Subcutaneous adipose tissue (tissue), 4 donors: ENCODE measurements around the gene FAM219A. TPM values are rescaled to one million over a fixed set of nuclear protein-coding genes. Genes with fewer than 3 reads are reported as not detected.

ENCODE experiments used
- CTCF ChIP-seq: fragments of 450-650 bp; IDR thresholded peaks from one replicate; pipeline ENCODE4 v1.5.1; 2016; ENCODE audit warnings: low read depth, mild to moderate bottlenecking, control low read depth, antibody characterized with exemption, moderate library complexity
- total RNA-seq, 4 donors: library from RNA; depleted of rRNA; stranded (reverse); fragments of >200 nt; gene quantifications; one replicate each; pipeline ENCODE4 v1.1.0, GENCODE V29; 2016

The FAM219A gene
- total RNA-seq, 4 donors from 2014 or later = 5.1 to 13.9 (median 7.9) TPM

GRCh38 chr9:34443976-34444375 is 14.4 kb downstream of the FAM219A start:
- TF ChIP-seq CTCF = no peak

- TF ChIP-seq CTCF = no peak
These were observed 14.8 kb downstream of the FAM219A start for GRCh38 chr9:34443533-34443932.

- no peak for TF ChIP-seq CTCF
These were observed 15.6 kb downstream of the FAM219A start for GRCh38 chr9:34442770-34443169.

GRCh38 chr9:34440017-34440416 is 18.4 kb downstream of the FAM219A start:
- no peak for TF ChIP-seq CTCF

- TF ChIP-seq CTCF = no peak
These were observed 21.1 kb downstream of the FAM219A start for GRCh38 chr9:34437006-34437925.

GRCh38 chr9:34431667-34432066 is 26.7 kb downstream of the FAM219A start:
- TF ChIP-seq CTCF = no peak

GRCh38 chr9:34430843-34431437 is 27.4 kb downstream of the FAM219A start:
- TF ChIP-seq CTCF = no peak
